GM12878 (cell line): ENCODE data around the gene EVC. TPM values are rescaled to one million over a fixed set of nuclear protein-coding genes. Genes with fewer than 3 reads are reported as not detected.

ENCODE experiments used
- ATAC-seq: fragments of 200-7000 bp; cut with Tn5 transposase; 3 replicates; pipeline ENCODE4 v1.9.1; 2020; ENCODE audit warnings: mild to moderate bottlenecking, moderate library complexity
- BruUV-seq: library from RNA; stranded (reverse); fragments of 400-500 nt; replicated peaks from 2 replicates; lab custom pipeline; 2021; lab: Mats Ljungman, UMichigan
- CTCF ChIA-PET: fragments of 300-600 bp; sonication (Branson Sonifier 250); formaldehyde crosslinking; extraction: SDS; loops from one replicate; lab custom pipeline; 2021; ENCODE audit warnings: inconsistent platforms; lab: Yijun Ruan, JAX
- POLR2A ChIA-PET: fragments of 350-600 bp; formaldehyde crosslinking; extraction: SDS; loops from one replicate; lab custom pipeline; 2021; ENCODE audit warnings: inconsistent platforms; lab: Charles Lee
- RAD21 ChIA-PET: fragments of 300-600 bp; sonication (Branson Sonifier 250); formaldehyde crosslinking; loops from one replicate; lab custom pipeline; 2023; ENCODE audit warnings: antibody characterized with exemption; ENCODE audit not compliant: unreplicated experiment; lab: Charles Lee
- SMC1A ChIA-PET: fragments of 300-600 bp; sonication (Branson Sonifier 250); formaldehyde crosslinking; loops from one replicate; lab custom pipeline; 2023; ENCODE audit not compliant: unreplicated experiment, uncharacterized antibody; lab: Charles Lee
- DNase-seq: peaks from one replicate; pipeline ENCODE4 v3.0.0-alpha.2; 2011; ENCODE audit warnings: low read depth, low spot score
- FAIRE-seq: peaks from 3 replicates; lab custom pipeline; 2011; peaks lifted over from hg19 to GRCh38; lab: Jason Lieb, UNC
- H2AFZ ChIP-seq: 2 replicates; pipeline ENCODE4 v1.6.0; 2011; ENCODE audit warnings: low read depth, low read length, control low read depth; ENCODE audit not compliant: control insufficient read depth
- H3K27ac ChIP-seq: 2 replicates; pipeline ENCODE4 v1.5.1; 2011; ENCODE audit warnings: control low read depth; ENCODE audit not compliant: control insufficient read depth, insufficient read depth
- H3K27me3 ChIP-seq, 2 experiments: replicated peaks in 1 of 2; 2 replicates each; pipeline versions ENCODE4 v1.6.0 to v1.6.1; 2011; ENCODE audit warnings: low read length in 1 of 2; ENCODE audit not compliant: control insufficient read depth in 2 of 2, insufficient read depth in 2 of 2
- H3K36me3 ChIP-seq, 2 experiments: 2 replicates each; pipeline ENCODE4 v1.5.1; 2011; ENCODE audit warnings: low read length in 1 of 2; ENCODE audit not compliant: control insufficient read depth in 2 of 2, insufficient read depth in 2 of 2
- H3K4me1 ChIP-seq: 2 replicates; pipeline ENCODE4 v1.6.1; 2011; ENCODE audit warnings: mild to moderate bottlenecking, low read length, moderate library complexity, mixed read lengths; ENCODE audit not compliant: control insufficient read depth, insufficient read depth
- H3K4me2 ChIP-seq: 2 replicates; pipeline ENCODE4 v1.6.0; 2011; ENCODE audit warnings: control low read depth; ENCODE audit not compliant: control insufficient read depth, insufficient read depth
- H3K4me3 ChIP-seq: fragments of 200-600 bp; sonication (generic); 2 replicates; pipeline ENCODE4 v1.5.1; 2016
- H3K79me2 ChIP-seq: 2 replicates; pipeline ENCODE4 v1.6.0; 2011; ENCODE audit warnings: low read length; ENCODE audit not compliant: control insufficient read depth, insufficient read depth
- H3K9ac ChIP-seq: 2 replicates; pipeline ENCODE4 v1.8.0; 2011; ENCODE audit warnings: low read length, control low read depth, mixed read lengths; ENCODE audit not compliant: control insufficient read depth, insufficient read depth
- H3K9me3 ChIP-seq: replicated peaks from 3 replicates; pipeline ENCODE4 v1.5.1; 2011; ENCODE audit warnings: mild to moderate bottlenecking, low read length; ENCODE audit not compliant: control insufficient read depth, insufficient read depth
- H4K20me1 ChIP-seq: 2 replicates; pipeline ENCODE4 v1.6.0; 2011; ENCODE audit not compliant: control insufficient read depth, insufficient read depth
- CREB1 ChIP-seq: IDR thresholded peaks from 2 replicates; pipeline ENCODE4 v1.6.1; 2012; ENCODE audit warnings: low read depth, mild to moderate bottlenecking, inconsistent platforms
- EGR1 ChIP-seq, 2 experiments: IDR thresholded peaks; 1 replicate in 1 of 2; 2 replicates in 1 of 2; pipeline ENCODE4 v1.6.1; 2011 to 2012; ENCODE audit warnings: low read depth in 2 of 2, low read length in 2 of 2, borderline replicate concordance in 1 of 2, mild to moderate bottlenecking in 1 of 2, moderate library complexity in 1 of 2
- HDAC2 ChIP-seq: fragments of 200-600 bp; sonication (generic); IDR thresholded peaks from 2 replicates; pipeline ENCODE4 v1.6.1; 2017
- MTA3 ChIP-seq: IDR thresholded peaks from 2 replicates; pipeline ENCODE4 v1.6.1; 2012; ENCODE audit warnings: low read length, inconsistent platforms, borderline replicate concordance
- TCF12 ChIP-seq: IDR thresholded peaks from 2 replicates; pipeline ENCODE4 v1.6.1; 2011; ENCODE audit warnings: low read depth, mild to moderate bottlenecking, low read length
- USF1 ChIP-seq: IDR thresholded peaks from 2 replicates; pipeline ENCODE4 v1.6.1; 2011; ENCODE audit warnings: borderline replicate concordance, low read depth, mild to moderate bottlenecking, moderate library complexity, mixed read lengths, low read length; ENCODE audit not compliant: insufficient read depth; ENCODE audit errors: extremely low read length
- whole genome bisulfite sequencing: methylation state at CpG from one replicate; pipeline ENCODE4 v1.1.6; 2016; ENCODE audit warnings: low lambda C conversion rate; ENCODE audit not compliant: insufficient replicate concordance, insufficient coverage; ENCODE audit errors: missing lambda C conversion rate; 5-methylcytosine and 5-hydroxymethylcytosine counted together
- in situ Hi-C: fragments of 300-500 bp; cut with MboI; formaldehyde crosslinking; loops from 9 replicates; pipeline ENCODE4 v1.14.3; 2018; ENCODE audit warnings: mixed read lengths
- intact Hi-C: fragments of 100-400 bp; cut with micrococcal nuclease; formaldehyde crosslinking; loops from one replicate; pipeline ENCODE4 v1.14.2; 2022; ENCODE audit not compliant: unreplicated experiment
- polyA plus RNA-seq, 11 experiments: library from polyadenylated mRNA; depleted of rRNA in 4 of 11; unstranded in 6 of 11; stranded (reverse) in 5 of 11; fragments of >200 nt; fragmentation: Nextera tagmentation in 4 of 11; fragmentation: Illumina TruSeq in 1 of 11; extraction: Ambion mirVana in 4 of 11; extraction: Trizol in 1 of 11; gene quantifications; 1 replicate in 1 of 11; 2 replicates in 10 of 11; pipeline versions ENCODE4 v1.2.1 to v1.2.3, GENCODE V29; 2011 to 2016; ENCODE audit warnings: inconsistent platforms in 2 of 11, missing spikeins in 2 of 11, low read depth in 1 of 11
- total RNA-seq, 4 experiments: library from RNA; depleted of rRNA in 3 of 4; stranded (reverse); fragments of >200 nt in 3 of 4; fragmentation: Illumina TruSeq in 1 of 4; extraction: Trizol in 1 of 4; gene quantifications; 2 replicates each; pipeline versions ENCODE4 v1.2.1 to v1.2.3, GENCODE V29; 2013 to 2021
- TF ChIP-seq, protein P1 (sequence below): fragments of 150-350 bp; IDR thresholded peaks from 2 replicates; pipeline ENCODE4 v1.6.1; 2016; ENCODE audit warnings: low read depth, low read length
- TF ChIP-seq, protein P2 (sequence below), 3 experiments: IDR thresholded peaks in 2 of 3; conservative IDR thresholded peaks in 1 of 3; 2 replicates each; pipeline ENCODE4 v1.5.1; 2011; ENCODE audit warnings: low read depth in 3 of 3, low read length in 3 of 3, mild to moderate bottlenecking in 3 of 3, control low read depth in 2 of 3, moderate library complexity in 2 of 3, inconsistent platforms in 1 of 3, mixed read lengths in 1 of 3; ENCODE audit not compliant: control insufficient read depth in 2 of 3, insufficient read depth in 1 of 3; ENCODE audit errors: extremely low read depth in 1 of 3
- TF ChIP-seq, protein P3 (sequence below): fragments of 450-650 bp; IDR thresholded peaks from 2 replicates; pipeline ENCODE4 v1.6.1; 2017; ENCODE audit warnings: mild to moderate bottlenecking, low read depth, inconsistent platforms; ENCODE audit not compliant: poor library complexity, severe bottlenecking

Gene EVC
- total and polyA plus RNA-seq, 10 of the 15 experiments (the other 5 are each of a cell fraction or from before 2014, with no cell fraction given) = 0.87 to 55.9 (median 15.6) TPM

DNA sequence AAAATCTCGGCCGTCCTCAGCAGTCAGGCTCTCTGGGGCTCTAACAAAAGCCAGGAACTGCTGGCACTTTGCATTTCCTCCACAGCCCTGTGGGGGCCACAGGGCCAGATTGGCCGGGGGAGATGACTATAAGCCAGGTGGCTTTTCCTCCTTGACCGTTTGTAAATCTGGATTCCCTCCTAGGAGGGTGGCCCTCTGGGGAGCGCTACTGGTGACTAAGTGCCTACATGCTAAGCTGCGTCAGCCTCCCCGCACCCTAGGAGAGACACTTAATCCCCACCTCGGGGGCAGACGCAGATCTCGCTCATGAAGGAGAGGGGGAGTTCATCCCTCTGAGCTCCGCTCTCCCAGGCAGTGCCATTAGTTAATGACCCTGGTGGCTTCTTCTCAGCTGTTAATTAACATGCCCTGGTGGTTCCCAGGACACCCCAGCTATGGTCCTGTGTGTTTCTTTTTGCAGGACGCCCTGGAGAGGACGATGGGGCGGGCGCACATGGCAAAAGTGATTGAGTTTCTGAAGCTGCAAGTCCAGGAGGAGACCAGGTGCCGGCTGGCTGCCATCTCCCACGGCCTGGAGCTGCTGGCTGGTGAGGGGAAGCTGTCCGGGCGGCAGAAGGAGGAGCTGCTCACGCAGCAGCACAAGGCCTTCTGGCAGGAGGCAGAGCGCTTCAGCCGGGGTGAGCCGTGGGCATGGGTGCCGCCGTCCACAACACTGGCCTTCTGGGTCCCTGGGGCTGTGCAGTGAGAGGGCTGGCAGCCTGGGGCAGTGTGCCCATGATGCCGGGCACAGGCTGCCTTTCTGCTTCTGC is 41.6 kb downstream of the EVC start:
- 40% methylated on average over 26 of the region's 26 CpGs for WGBS
- Histone ChIP-seq H3K4me2 (no peak overlapping the region), H3K4me1 (no peaks in the 10 kb centered on the region), H3K27me3 (no peaks in the 10 kb centered on the region), H3K9me3 (no peaks in the 10 kb centered on the region; the same call in 2 of the 3 replicates), H3K36me3 (peaks cover 0 to 2% of the 10 kb centered on the region in 2 experiments; a peak in 2 of 4 replicates), H3K79me2 (no peaks in the 10 kb centered on the region), H4K20me1 (no peaks in the 10 kb centered on the region), H3K4me3 (no peak overlapping the region), H3K27ac (no peak overlapping the region), H3K9ac (no peak overlapping the region), H2AFZ (no peak overlapping the region)
- DNase-seq (no peak), ATAC-seq (no peak)
- BruUV-seq = no TSS peak
- intact Hi-C loops = no loop called here
- in situ Hi-C loops = no loop called here
- TF ChIP-seq TCF12 = no peak
- TF ChIP-seq HDAC2 = no peak
- TF ChIP-seq, protein P1, sequence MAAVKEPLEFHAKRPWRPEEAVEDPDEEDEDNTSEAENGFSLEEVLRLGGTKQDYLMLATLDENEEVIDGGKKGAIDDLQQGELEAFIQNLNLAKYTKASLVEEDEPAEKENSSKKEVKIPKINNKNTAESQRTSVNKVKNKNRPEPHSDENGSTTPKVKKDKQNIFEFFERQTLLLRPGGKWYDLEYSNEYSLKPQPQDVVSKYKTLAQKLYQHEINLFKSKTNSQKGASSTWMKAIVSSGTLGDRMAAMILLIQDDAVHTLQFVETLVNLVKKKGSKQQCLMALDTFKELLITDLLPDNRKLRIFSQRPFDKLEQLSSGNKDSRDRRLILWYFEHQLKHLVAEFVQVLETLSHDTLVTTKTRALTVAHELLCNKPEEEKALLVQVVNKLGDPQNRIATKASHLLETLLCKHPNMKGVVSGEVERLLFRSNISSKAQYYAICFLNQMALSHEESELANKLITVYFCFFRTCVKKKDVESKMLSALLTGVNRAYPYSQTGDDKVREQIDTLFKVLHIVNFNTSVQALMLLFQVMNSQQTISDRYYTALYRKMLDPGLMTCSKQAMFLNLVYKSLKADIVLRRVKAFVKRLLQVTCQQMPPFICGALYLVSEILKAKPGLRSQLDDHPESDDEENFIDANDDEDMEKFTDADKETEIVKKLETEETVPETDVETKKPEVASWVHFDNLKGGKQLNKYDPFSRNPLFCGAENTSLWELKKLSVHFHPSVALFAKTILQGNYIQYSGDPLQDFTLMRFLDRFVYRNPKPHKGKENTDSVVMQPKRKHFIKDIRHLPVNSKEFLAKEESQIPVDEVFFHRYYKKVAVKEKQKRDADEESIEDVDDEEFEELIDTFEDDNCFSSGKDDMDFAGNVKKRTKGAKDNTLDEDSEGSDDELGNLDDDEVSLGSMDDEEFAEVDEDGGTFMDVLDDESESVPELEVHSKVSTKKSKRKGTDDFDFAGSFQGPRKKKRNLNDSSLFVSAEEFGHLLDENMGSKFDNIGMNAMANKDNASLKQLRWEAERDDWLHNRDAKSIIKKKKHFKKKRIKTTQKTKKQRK = no peak
- TF ChIP-seq, protein P2, sequence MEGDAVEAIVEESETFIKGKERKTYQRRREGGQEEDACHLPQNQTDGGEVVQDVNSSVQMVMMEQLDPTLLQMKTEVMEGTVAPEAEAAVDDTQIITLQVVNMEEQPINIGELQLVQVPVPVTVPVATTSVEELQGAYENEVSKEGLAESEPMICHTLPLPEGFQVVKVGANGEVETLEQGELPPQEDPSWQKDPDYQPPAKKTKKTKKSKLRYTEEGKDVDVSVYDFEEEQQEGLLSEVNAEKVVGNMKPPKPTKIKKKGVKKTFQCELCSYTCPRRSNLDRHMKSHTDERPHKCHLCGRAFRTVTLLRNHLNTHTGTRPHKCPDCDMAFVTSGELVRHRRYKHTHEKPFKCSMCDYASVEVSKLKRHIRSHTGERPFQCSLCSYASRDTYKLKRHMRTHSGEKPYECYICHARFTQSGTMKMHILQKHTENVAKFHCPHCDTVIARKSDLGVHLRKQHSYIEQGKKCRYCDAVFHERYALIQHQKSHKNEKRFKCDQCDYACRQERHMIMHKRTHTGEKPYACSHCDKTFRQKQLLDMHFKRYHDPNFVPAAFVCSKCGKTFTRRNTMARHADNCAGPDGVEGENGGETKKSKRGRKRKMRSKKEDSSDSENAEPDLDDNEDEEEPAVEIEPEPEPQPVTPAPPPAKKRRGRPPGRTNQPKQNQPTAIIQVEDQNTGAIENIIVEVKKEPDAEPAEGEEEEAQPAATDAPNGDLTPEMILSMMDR (IDR thresholded peaks at IDR 0.05 in 2 of 3, conservative IDR thresholded peaks at IDR 0.05 in 1 of 3; ENCODE audit: control insufficient read depth in 2 of 3, extremely low read depth in 1 of 3, insufficient read depth in 1 of 3, low read depth in 3 of 3, low read length in 3 of 3) = no peak
- no peak for TF ChIP-seq EGR1 (IDR thresholded peaks at IDR 0.05; ENCODE audit: borderline replicate concordance in 1 of 2, low read depth in 2 of 2, low read length in 2 of 2)
- TF ChIP-seq USF1 = no peak
- no peak for TF ChIP-seq CREB1
- TF ChIP-seq, protein P3, sequence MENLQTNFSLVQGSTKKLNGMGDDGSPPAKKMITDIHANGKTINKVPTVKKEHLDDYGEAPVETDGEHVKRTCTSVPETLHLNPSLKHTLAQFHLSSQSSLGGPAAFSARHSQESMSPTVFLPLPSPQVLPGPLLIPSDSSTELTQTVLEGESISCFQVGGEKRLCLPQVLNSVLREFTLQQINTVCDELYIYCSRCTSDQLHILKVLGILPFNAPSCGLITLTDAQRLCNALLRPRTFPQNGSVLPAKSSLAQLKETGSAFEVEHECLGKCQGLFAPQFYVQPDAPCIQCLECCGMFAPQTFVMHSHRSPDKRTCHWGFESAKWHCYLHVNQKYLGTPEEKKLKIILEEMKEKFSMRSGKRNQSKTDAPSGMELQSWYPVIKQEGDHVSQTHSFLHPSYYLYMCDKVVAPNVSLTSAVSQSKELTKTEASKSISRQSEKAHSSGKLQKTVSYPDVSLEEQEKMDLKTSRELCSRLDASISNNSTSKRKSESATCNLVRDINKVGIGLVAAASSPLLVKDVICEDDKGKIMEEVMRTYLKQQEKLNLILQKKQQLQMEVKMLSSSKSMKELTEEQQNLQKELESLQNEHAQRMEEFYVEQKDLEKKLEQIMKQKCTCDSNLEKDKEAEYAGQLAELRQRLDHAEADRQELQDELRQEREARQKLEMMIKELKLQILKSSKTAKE = no peak
- no peak for TF ChIP-seq MTA3
- TF ChIP-seq, all 136 proteins: peak for 0
- ChIA-PET CTCF (no interaction called here), SMC1A (interaction anchor here (0.6 kb wide), 1 partner anchor 15 kb away, joined by 3 read pairs; no protein-coding TSS in a partner anchor), RAD21 (no interaction called here), POLR2A (no interaction called here)
- no peak for FAIRE-seq
